GM18861 (cell line): Measurements from ENCODE around the gene NKX6-2.
"Not testable (repeated sequence)": the region's sequence is repeated elsewhere in the genome, so short reads cannot be mapped to it uniquely, and the experiment has no call there.

Experiments used
- ATAC-seq: cut with Tn5 transposase; IDR thresholded peaks from one replicate; pipeline ENCODE4 v1.9.1; 2021; ENCODE audit not compliant: unreplicated experiment

The NKX6-2 gene

GRCh38 chr10:132798403-132798802 is 12.5 kb upstream of the NKX6-2 start:
- no peak for ATAC-seq

- not testable (repeated sequence) for ATAC-seq
Measured at GRCh38 chr10:132797986-132798385, 12.0 kb upstream of the NKX6-2 start.

GRCh38 chr10:132796846-132797245 is 10.9 kb upstream of the NKX6-2 start:
- no peak for ATAC-seq

GRCh38 chr10:132793871-132794849 is 8.2 kb upstream of the NKX6-2 start:
- ATAC-seq: no peak

- ATAC-seq: no peak
Measured at GRCh38 chr10:132793213-132793612, 7.3 kb upstream of the NKX6-2 start.

GRCh38 chr10:132792796-132793195 is 6.8 kb upstream of the NKX6-2 start:
- ATAC-seq: no peak

GRCh38 chr10:132792099-132792498 is 6.2 kb upstream of the NKX6-2 start:
- not testable (repeated sequence) for ATAC-seq

- ATAC-seq: no peak
Measured at GRCh38 chr10:132790934-132791829, 5.2 kb upstream of the NKX6-2 start.

- no peak for ATAC-seq
Measured at GRCh38 chr10:132790470-132790869, 4.5 kb upstream of the NKX6-2 start.

- no peak for ATAC-seq
Measured at GRCh38 chr10:132789659-132790148, 3.8 kb upstream of the NKX6-2 start.

GRCh38 chr10:132788831-132789219 is 2.9 kb upstream of the NKX6-2 start:
- ATAC-seq: no peak

- ATAC-seq: no peak
Measured at GRCh38 chr10:132788180-132788830, 2.4 kb upstream of the NKX6-2 start.

- ATAC-seq: no peak
Measured at GRCh38 chr10:132787495-132788179, 1.7 kb upstream of the NKX6-2 start.

GRCh38 chr10:132786884-132787494 is 1.0 kb upstream of the NKX6-2 start:
- no peak for ATAC-seq

GRCh38 chr10:132786476-132786883 is 533 bp upstream of the NKX6-2 start:
- ATAC-seq: no peak

- no peak for ATAC-seq
Measured at GRCh38 chr10:132784866-132785722, 853 bp downstream of the NKX6-2 start.

- no peak for ATAC-seq
Measured at GRCh38 chr10:132783940-132784865, 1.7 kb downstream of the NKX6-2 start.
